ENCODE results near the gene SH2D6.

DNA sequence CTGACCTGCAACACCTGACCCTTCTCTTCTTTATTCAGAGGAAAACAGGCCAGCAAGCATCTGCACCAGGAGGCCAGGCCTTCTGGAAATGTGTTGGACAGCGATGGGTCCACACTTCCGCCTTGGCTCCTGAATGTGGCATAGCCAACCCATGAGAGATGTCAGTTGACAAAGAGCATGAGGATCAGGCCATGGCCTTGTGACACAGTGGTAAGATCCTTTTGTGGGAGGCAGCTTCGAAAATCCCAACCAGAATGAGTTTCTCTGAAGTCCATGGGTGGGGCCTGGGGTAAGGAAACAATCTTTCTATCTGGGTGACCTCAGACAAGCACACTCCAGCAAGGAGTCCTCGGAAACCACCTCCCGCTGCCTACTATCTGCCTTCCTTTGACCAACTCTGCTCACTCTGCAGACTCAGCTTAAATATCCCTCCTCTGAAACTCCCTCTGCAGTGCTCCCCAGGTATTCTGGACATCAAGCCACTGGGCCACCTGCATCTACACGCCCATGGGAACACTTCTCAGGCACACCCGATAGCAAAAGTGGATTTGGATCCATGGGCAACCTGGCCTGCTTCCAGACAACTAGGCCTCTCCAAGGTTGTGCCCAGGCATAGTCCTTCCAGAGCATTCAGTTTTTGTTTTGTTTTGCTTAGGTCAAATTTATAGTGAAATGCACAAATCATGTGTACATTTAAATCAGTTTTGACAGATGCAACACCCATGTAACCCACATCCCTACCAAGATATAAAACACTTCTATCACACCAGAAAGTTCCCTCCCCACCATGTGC, 3.6 kb upstream of the SH2D6 start:
- TF ChIP-seq ZFP3 (tag by site-specific recombination; IDR thresholded peaks at IDR 0.05; ENCODE audit: low read depth) (no peak), CTCF (tag by site-specific recombination; IDR thresholded peaks at IDR 0.05) (no peak), TCF7L2 (IDR thresholded peaks at IDR 0.05; ENCODE audit: borderline replicate concordance, low read depth, low read length) (no peak), ZNF747 (tag by site-specific recombination; IDR thresholded peaks at IDR 0.05) (no peak), SALL2 (tag by site-specific recombination; IDR thresholded peaks at IDR 0.05; ENCODE audit: borderline replicate concordance) (no peak), ZSCAN18 (tag by site-specific recombination; IDR thresholded peaks at IDR 0.05) (no peak), ZNF777 (tag by site-specific recombination; IDR thresholded peaks at IDR 0.05; ENCODE audit: borderline replicate concordance) (no peak), ZBTB7A (tag by site-specific recombination; IDR thresholded peaks at IDR 0.05; ENCODE audit: low read depth) (no peak), ZNF792 (tag by site-specific recombination; IDR thresholded peaks at IDR 0.05) (no peak), ZNF335 (tag by site-specific recombination; conservative IDR thresholded peaks at IDR 0.05) (no peak), ZFP37 (tag by site-specific recombination; IDR thresholded peaks at IDR 0.05) (no peak), ZNF610 (tag by site-specific recombination; IDR thresholded peaks at IDR 0.05; ENCODE audit: borderline replicate concordance) (no peak), ZNF626 (tag by site-specific recombination; IDR thresholded peaks at IDR 0.05) (no peak), ZNF10 (tag by site-specific recombination; IDR thresholded peaks at IDR 0.05) (no peak)

Data from HEK293 (cell line).